ENCODE results near the gene NEUROG1. TPM values are rescaled to one million over a fixed set of nuclear protein-coding genes. Genes with fewer than 3 reads are reported as not detected.
A peak's percentile ranks its signal among the peaks of the same experiment; 100 is the strongest.

The NEUROG1 gene
- total RNA-seq, 2 donors from 2014 or later, result not detected

- ATAC-seq (ENCODE audit: insufficient number of reproducible peaks, low FRiP score, low read depth) (no peak), DNase-seq (ENCODE audit: low spot score) (no peak)
- Histone ChIP-seq H3K4me1 (ENCODE audit: control insufficient read depth in 1 of 2, low read depth in 2 of 2) (peaks cover 0 to 3% of the 10 kb centered on the region in 2 donors), H3K27me3 (replicated peaks; ENCODE audit: insufficient read depth) (no peaks in the 10 kb centered on the region), H3K27ac (no peak overlapping the region), H3K36me3 (no peaks in the 10 kb centered on the region), H3K9me3 (no peaks in the 10 kb centered on the region), H3K4me3 (no peak overlapping the region)
- TF ChIP-seq CTCF (IDR thresholded peaks at IDR 0.05), result no peak
Observed at GRCh38 chr5:135556620-135557019, 20.9 kb upstream of the NEUROG1 start.

GRCh38 chr5:135555530-135555929 is 19.8 kb upstream of the NEUROG1 start:
- no peaks in the 10 kb centered on the region for H3K9me3 ChIP-seq
- H3K4me1 ChIP-seq (ENCODE audit: control insufficient read depth in 1 of 2, low read depth in 2 of 2), result no peaks in the 10 kb centered on the region
- H3K27me3 ChIP-seq (replicated peaks; ENCODE audit: insufficient read depth), result no peaks in the 10 kb centered on the region
- TF ChIP-seq CTCF (IDR thresholded peaks at IDR 0.05), result no peak
- DNase-seq (ENCODE audit: low spot score) (no peak), ATAC-seq (ENCODE audit: insufficient number of reproducible peaks, low FRiP score, low read depth) (no peak)
- no peak overlapping the region for H3K27ac ChIP-seq
- H3K36me3 ChIP-seq, result no peaks in the 10 kb centered on the region
- no peak overlapping the region for H3K4me3 ChIP-seq

- DNase-seq (ENCODE audit: low spot score) (no peak), ATAC-seq (ENCODE audit: insufficient number of reproducible peaks, low FRiP score, low read depth) (no peak)
- Histone ChIP-seq H3K4me3 (no peak overlapping the region), H3K4me1 (ENCODE audit: control insufficient read depth in 1 of 2, low read depth in 2 of 2) (no peaks in the 10 kb centered on the region), H3K36me3 (no peaks in the 10 kb centered on the region), H3K9me3 (no peaks in the 10 kb centered on the region), H3K27ac (no peak overlapping the region), H3K27me3 (replicated peaks; ENCODE audit: insufficient read depth) (no peaks in the 10 kb centered on the region)
- no peak for TF ChIP-seq CTCF (IDR thresholded peaks at IDR 0.05)
Observed at GRCh38 chr5:135553688-135554462, 18.1 kb upstream of the NEUROG1 start.

- Histone ChIP-seq H3K27me3 (replicated peaks; ENCODE audit: insufficient read depth) (no peaks in the 10 kb centered on the region), H3K36me3 (no peaks in the 10 kb centered on the region), H3K9me3 (no peaks in the 10 kb centered on the region), H3K4me3 (no peak overlapping the region), H3K4me1 (ENCODE audit: control insufficient read depth in 1 of 2, low read depth in 2 of 2) (no peaks in the 10 kb centered on the region), H3K27ac (no peak overlapping the region)
- DNase-seq (ENCODE audit: low spot score) (peak; percentile 15), ATAC-seq (ENCODE audit: insufficient number of reproducible peaks, low FRiP score, low read depth) (no peak)
- peak; percentile 87 for TF ChIP-seq CTCF (IDR thresholded peaks at IDR 0.05)
Observed at GRCh38 chr5:135551593-135552447, 16.1 kb upstream of the NEUROG1 start.

GRCh38 chr5:135549413-135549812 is 13.6 kb upstream of the NEUROG1 start:
- no peak for ATAC-seq (ENCODE audit: insufficient number of reproducible peaks, low FRiP score, low read depth)
- H3K27me3 ChIP-seq (replicated peaks; ENCODE audit: insufficient read depth), result peaks cover 9% of the 10 kb centered on the region
- H3K36me3 ChIP-seq, result no peaks in the 10 kb centered on the region
- H3K4me1 ChIP-seq (ENCODE audit: control insufficient read depth in 1 of 2, low read depth in 2 of 2), result peaks cover 2 to 6% of the 10 kb centered on the region in 2 donors
- DNase-seq (ENCODE audit: low spot score), result no peak
- no peak overlapping the region for H3K27ac ChIP-seq
- H3K9me3 ChIP-seq, result no peaks in the 10 kb centered on the region
- no peak for TF ChIP-seq CTCF (IDR thresholded peaks at IDR 0.05)
- H3K4me3 ChIP-seq, result no peak overlapping the region
